ENCODE data around the gene REV3L. TPM values are rescaled to one million over a fixed set of nuclear protein-coding genes. Genes with fewer than 3 reads are reported as not detected.

The REV3L gene
- total RNA-seq, 1 experiment from 2014 or later, result 5.7 TPM

DNA sequence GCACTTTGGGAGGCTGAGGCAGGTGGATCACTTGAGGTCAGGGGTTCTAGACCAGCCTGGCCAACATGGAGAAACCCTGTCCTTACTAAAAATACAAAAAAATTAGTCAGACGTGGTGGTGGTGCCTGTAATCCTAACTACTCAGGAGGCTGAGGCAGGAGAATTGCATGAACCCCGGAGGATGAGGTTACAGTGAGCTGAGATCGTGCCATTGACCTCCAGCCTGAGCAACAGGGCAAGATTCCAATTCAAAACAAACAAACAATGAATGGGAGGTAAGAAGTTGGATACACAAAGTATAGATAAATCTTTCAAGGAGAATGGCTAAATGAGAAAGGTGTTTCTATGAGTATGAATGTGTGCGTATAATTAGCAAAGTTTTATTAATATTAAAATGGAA, 75.3 kb downstream of the REV3L start:
- CTCF ChIA-PET, result no interaction called here
- ATAC-seq, result no peak
- H3K4me1 Mint-ChIP-seq, result no peaks in the 10 kb centered on the region
- H3K27ac Mint-ChIP-seq, result no peak overlapping the region
- H3K36me3 Mint-ChIP-seq, result peaks cover 15% of the 10 kb centered on the region
- POLR2A ChIA-PET, result no interaction called here
- H3K4me3 Mint-ChIP-seq, result no peak overlapping the region
- TF ChIP-seq SP1 (CRISPR knock-in tag; conservative IDR thresholded peaks at IDR 0.05) (no peak), ZBTB21 (CRISPR knock-in tag; IDR thresholded peaks at IDR 0.05; ENCODE audit: borderline replicate concordance) (no peak), IRF2 (CRISPR knock-in tag; IDR thresholded peaks at IDR 0.05; ENCODE audit: borderline replicate concordance, low read depth) (no peak), ZNF232 (CRISPR knock-in tag; IDR thresholded peaks at IDR 0.05) (no peak), ARID4B (CRISPR knock-in tag; IDR thresholded peaks at IDR 0.05; ENCODE audit: borderline replicate concordance) (no peak), E2F4 (CRISPR knock-in tag; IDR thresholded peaks at IDR 0.05; ENCODE audit: borderline replicate concordance, low read depth) (no peak), ZNF671 (CRISPR knock-in tag; IDR thresholded peaks at IDR 0.05) (no peak), ZNF138 (CRISPR knock-in tag; conservative IDR thresholded peaks at IDR 0.05) (no peak), JAZF1 (CRISPR knock-in tag; IDR thresholded peaks at IDR 0.05) (no peak), FOXP4 (CRISPR knock-in tag; IDR thresholded peaks at IDR 0.05) (no peak), SMAD3 (CRISPR knock-in tag; IDR thresholded peaks at IDR 0.05; ENCODE audit: borderline replicate concordance) (no peak)
- TF ChIP-seq, protein P1, sequence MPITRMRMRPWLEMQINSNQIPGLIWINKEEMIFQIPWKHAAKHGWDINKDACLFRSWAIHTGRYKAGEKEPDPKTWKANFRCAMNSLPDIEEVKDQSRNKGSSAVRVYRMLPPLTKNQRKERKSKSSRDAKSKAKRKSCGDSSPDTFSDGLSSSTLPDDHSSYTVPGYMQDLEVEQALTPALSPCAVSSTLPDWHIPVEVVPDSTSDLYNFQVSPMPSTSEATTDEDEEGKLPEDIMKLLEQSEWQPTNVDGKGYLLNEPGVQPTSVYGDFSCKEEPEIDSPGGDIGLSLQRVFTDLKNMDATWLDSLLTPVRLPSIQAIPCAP (CRISPR knock-in tag; IDR thresholded peaks at IDR 0.05), result no peak
- TF ChIP-seq, protein P2, sequence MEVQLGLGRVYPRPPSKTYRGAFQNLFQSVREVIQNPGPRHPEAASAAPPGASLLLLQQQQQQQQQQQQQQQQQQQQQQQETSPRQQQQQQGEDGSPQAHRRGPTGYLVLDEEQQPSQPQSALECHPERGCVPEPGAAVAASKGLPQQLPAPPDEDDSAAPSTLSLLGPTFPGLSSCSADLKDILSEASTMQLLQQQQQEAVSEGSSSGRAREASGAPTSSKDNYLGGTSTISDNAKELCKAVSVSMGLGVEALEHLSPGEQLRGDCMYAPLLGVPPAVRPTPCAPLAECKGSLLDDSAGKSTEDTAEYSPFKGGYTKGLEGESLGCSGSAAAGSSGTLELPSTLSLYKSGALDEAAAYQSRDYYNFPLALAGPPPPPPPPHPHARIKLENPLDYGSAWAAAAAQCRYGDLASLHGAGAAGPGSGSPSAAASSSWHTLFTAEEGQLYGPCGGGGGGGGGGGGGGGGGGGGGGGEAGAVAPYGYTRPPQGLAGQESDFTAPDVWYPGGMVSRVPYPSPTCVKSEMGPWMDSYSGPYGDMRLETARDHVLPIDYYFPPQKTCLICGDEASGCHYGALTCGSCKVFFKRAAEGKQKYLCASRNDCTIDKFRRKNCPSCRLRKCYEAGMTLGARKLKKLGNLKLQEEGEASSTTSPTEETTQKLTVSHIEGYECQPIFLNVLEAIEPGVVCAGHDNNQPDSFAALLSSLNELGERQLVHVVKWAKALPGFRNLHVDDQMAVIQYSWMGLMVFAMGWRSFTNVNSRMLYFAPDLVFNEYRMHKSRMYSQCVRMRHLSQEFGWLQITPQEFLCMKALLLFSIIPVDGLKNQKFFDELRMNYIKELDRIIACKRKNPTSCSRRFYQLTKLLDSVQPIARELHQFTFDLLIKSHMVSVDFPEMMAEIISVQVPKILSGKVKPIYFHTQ (CRISPR knock-in tag; IDR thresholded peaks at IDR 0.05), result no peak
- DNase-seq (ENCODE audit: low spot score), result no peak
- H3K9me3 Mint-ChIP-seq, result peaks cover 6% of the 10 kb centered on the region
- H3K27me3 Mint-ChIP-seq (ENCODE audit: low read depth), result no peaks in the 10 kb centered on the region

GRCh38 chr6:111406200-111406721, 76.8 kb downstream of the REV3L start:
- Mint-ChIP-seq H3K4me1 (no peaks in the 10 kb centered on the region), H3K36me3 (peaks cover 15% of the 10 kb centered on the region), H3K27ac (no peak overlapping the region), H3K9me3 (peaks cover 6% of the 10 kb centered on the region), H3K4me3 (no peak overlapping the region), H3K27me3 (ENCODE audit: low read depth) (no peaks in the 10 kb centered on the region)
- DNase-seq (ENCODE audit: low spot score), result no peak
- ChIA-PET CTCF (no interaction called here), POLR2A (no interaction called here)
- no peak for ATAC-seq
- TF ChIP-seq ZNF232 (CRISPR knock-in tag; IDR thresholded peaks at IDR 0.05) (no peak), NFYB (CRISPR knock-in tag; conservative IDR thresholded peaks at IDR 0.05; ENCODE audit: low read depth) (no peak)
- TF ChIP-seq, protein P3, sequence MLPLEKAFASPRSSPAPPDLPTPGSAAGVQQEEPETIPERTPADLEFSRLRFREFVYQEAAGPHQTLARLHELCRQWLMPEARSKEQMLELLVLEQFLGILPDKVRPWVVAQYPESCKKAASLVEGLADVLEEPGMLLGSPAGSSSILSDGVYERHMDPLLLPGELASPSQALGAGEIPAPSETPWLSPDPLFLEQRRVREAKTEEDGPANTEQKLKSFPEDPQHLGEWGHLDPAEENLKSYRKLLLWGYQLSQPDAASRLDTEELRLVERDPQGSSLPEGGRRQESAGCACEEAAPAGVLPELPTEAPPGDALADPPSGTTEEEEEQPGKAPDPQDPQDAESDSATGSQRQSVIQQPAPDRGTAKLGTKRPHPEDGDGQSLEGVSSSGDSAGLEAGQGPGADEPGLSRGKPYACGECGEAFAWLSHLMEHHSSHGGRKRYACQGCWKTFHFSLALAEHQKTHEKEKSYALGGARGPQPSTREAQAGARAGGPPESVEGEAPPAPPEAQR (CRISPR knock-in tag; IDR thresholded peaks at IDR 0.05), result no peak

Data from WTC11 (cell line).